AG08396 (cell line): ENCODE data around the gene IL23A.
"Not testable (repeated sequence)": the region's sequence is repeated elsewhere in the genome, so short reads cannot be mapped to it uniquely, and the experiment has no call there.

ENCODE experiments used
- DNase-seq: peaks from one replicate; pipeline ENCODE4 v3.0.0; 2012; ENCODE audit warnings: low spot score, mixed read lengths

The IL23A gene

GRCh38 chr12:56326126-56326525 is 12.6 kb upstream of the IL23A start:
- no peak for DNase-seq

DNA sequence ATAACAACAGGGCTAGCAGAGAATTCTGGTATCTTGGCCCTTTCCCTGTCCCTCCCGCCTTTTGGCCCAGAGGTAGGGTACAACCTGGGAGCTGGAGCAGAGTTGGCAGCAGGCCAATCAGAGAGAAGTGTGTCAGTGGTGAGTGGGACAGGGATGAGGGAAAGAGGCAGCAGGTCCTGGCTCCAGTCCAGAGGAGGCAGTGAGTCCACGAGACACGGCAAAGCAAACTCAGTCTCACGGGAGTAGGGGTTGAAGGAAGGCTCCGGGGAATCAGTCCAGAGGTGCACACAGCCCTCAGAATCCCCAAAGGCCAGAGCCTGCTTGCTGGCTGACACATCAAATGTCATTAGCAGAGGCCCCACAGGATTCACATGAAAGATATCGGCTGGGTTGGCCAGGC is 12.2 kb upstream of the IL23A start:
- no peak for DNase-seq

DNA sequence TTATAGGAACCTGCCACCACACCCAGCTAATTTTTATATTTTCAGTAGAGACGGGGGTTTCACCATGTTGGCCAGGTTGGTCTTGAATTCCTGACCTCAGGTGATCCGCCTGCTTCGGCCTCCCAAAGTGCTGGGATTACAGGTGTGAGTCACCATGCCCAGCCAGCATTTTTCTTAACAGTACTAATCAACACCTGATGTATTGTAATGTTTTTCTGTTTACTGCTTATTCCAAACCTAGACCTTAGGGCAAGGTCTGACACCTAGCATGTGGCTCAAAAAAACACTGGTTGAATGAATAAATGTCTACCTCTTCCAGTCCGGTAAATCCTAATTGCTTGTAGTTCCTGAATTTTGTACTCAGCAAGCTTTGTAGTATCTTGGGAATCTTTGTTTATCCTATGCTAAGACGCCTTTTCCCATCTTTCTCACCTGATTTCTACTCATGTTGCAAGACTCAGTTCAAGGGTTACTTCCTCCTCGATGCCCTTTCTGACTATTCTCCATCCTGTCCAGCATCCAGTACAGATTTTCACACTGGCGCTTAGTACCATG is 7.7 kb upstream of the IL23A start:
- DNase-seq = no peak

DNA sequence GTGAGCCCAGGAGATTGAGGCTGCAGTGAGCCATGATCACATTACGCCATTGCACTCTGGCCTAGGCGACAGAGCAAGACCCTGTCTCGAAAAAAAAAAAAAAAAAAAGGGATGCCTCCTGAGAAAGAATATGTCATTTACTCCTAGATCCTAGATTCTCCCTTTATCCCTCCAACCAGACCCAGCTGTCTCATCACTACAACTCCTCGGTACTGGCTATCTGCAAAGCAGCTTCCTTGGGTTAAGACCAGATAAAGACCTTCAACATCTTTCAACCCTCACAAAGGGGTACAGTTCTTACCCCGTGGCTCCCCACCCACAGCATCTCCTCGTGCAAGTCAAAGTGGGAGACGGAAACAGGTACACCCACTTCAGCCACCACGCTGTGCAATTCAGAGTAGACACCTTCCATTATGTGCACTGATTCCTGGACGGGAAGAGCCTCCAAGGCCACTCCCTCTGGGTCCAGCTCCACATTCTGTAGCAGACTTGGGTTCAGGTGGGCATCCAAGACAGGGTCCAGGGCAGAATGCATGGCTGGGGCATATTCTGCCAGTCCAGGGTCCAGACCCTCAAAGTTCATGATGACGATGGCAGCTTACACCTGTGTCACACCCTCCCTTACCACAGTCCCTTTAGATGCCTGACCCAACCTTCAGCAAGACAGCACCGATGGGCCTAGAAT is 6.0 kb upstream of the IL23A start:
- no peak for DNase-seq

GRCh38 chr12:56333197-56333678 is 5.4 kb upstream of the IL23A start:
- DNase-seq = no peak

DNA sequence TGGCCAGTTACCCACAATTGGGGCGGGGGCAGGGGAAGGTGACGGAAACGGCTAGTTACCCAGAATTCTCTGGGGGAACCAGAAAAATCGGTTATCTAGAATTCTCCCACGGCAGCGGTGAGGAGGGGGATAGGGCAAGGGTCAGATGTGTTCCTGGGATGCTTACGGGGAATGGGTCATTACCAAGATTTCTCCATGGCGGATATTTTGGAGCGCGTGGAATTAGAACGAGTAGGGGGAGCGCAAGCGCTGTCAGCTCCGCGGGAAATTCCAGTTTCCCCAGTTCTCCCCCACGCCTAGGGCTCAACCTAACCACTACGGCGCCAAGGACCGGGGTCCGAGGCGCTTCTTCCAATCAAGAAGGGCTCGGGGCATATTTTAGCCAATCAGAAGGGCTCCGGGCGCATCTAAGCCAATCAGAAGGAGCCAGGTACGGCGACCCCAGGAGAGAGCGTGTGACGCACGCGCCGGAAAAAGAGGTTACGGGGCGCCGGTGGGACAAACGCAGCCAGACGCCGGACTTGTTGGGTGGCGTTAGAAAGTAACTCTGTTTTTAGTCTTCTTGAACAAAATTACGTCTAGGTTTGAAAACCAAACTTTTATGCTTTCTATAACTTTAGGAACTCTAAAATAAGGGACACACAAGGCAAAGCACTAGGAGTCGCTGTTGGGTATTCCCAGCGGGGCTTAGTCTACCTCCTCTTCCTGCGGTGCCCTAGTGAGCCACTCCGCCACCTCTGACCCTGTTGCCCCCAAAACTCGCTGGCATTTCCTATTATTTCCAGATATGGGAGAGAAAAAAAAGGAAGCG is 4.8 kb upstream of the IL23A start, which contains the start of gene PAN2:
Gene PAN2, minus strand, starts transcription at position 322 of the 811 bp plus-strand sequence. CDS start 906 bp downstream, outside the sequence.
- peak; percentile 97 for DNase-seq

DNA sequence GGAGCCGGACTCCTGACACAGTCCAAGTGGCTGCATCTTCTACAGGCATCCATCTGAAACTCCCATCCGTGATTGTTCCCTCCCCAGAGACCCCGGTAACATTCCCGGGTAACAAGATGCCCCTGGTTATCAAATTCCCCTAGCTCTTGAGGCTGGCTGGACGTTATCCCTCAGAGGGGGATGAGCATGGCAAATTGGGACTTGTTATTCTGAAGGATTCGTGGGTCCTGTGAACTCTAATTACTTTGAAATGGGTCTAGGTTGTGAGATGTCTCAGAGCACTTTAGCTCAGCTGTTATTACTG is 4.2 kb upstream of the IL23A start:
- DNase-seq = no peak

DNA sequence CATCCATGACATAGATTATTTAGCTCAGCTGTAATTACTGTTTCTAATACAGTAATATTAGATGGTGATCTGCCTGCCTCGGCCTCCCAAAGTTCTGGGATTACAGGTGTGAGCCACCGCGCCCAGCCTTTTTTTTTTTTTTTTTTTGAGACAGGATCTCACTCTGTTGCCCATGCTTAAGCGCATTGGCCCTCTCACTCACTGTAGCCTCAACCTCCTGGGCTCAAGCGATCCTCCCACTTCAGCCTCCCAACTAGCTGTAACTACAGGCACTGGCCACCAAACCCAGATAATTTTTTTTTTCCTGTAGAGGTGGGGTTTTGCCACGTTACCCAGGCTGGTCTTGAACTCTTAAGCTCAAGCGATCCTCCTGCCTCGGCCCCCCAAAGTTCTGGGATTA is 3.2 kb upstream of the IL23A start:
- DNase-seq = not testable (repeated sequence)

- DNase-seq = no peak
These were observed 2.1 kb upstream of the IL23A start for GRCh38 chr12:56336361-56337167.

GRCh38 chr12:56337753-56338251 is 882 bp upstream of the IL23A start:
- no peak for DNase-seq

DNA sequence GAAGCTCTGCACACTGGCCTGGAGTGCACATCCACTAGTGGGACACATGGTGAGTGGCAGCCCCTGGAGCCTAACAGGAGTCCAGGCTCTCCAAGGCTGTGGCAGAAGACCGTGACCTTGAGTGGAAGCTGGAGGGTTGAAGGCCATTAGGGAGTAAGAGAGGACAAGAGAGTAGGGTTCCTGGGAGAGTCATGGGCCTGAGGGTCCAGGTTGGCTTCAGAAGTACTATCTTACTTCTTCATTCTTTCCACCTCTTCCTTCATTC is 406 bp downstream of the IL23A start:
- no peak for DNase-seq

DNA sequence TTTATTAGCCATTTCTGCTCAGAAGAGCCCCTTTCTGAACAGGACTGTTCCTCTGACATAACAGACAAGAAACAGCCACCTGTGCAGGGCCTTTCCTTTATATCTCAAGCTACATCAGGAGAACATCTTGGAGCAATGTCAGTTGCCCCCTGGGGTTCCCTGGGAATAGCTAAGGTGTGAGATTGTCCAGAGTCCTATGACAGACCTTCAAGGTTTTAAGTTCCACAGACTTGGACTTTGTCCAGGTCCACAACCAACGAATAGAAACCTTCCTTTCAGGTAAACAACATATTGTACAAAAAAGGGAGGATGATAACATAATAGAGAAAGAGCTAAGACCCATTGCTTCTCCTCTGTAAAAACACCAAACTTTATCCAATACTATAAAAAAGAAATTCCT is 2.9 kb downstream of the IL23A start:
- no peak for DNase-seq

GRCh38 chr12:56342290-56342689 is 3.6 kb downstream of the IL23A start:
- not testable (repeated sequence) for DNase-seq

GRCh38 chr12:56346675-56347074 is 8.0 kb downstream of the IL23A start:
- DNase-seq = no peak

GRCh38 chr12:56347255-56347654 is 8.6 kb downstream of the IL23A start:
- not testable (repeated sequence) for DNase-seq

DNA sequence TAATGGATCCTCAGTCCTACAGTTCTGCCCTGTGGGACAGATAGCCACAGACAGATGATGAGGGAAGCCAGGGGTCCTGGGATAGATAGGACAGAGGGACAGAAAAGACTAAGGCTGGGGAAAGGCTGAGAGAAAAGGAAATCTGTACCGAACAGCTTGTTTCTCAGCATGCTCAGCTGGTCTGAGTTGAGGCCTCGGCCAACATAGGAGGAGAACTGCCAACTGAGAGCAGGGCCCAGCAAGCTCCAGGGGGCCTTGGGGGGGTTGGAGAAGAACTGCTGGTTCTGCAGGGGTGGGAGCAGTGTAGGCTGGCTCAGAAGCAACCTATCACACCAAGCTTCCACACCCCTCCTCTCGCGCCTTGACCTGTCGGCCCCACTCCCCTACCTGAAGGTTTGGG is 10.1 kb downstream of the IL23A start:
- no peak for DNase-seq

DNA sequence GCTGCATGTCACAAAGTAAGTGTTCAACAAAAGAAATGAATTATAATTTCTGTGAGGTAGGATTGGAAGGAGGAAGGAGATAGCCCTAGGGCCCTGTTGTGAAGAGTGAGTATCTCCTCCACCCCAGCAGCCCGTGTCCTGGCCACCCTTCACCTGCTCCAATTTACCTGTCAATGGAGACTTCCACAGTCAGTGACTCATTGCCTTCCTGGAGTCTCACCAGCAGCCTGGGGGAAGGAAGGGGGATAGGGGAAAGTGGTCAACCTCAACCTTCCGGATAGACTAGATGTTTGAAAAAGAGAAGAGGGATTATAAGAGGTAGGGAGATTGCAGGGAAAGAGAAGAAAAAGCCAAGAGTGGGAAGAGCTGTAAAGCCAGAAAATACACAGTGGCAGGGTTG is 12.0 kb downstream of the IL23A start:
- no peak for DNase-seq

DNA sequence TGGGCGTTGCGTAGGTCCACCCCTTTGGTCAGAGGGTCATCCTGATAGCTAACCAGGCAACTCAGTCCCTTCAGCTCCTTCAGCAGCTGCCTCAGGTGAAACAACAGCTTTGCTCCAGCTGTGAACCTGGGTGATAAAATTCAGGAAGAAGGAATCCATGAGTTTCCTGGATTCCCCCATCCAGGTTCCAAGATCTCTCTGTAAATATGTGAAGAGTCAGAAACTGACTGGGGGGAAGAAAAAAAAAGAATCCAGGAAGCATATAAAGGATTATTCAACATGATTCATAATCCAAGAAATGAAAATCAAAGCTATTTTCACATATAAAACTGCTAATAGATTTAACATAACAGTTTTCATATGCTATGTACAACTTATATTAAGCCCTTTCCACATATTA is 12.6 kb downstream of the IL23A start:
- no peak for DNase-seq

GRCh38 chr12:56358836-56359532 is 20.3 kb downstream of the IL23A start:
- DNase-seq = peak; percentile 64

GRCh38 chr12:56359851-56360767 is 21.4 kb downstream of the IL23A start, which contains the start of gene STAT2:
STAT2 (minus strand) TSS chr12:56360107; CDS start chr12:56356571, 3,536 bp downstream.
- peak; percentile 95 for DNase-seq
